GM12892 (cell line): Measurements from ENCODE around the gene CEP112. TPM values are rescaled to one million over a fixed set of nuclear protein-coding genes. Genes with fewer than 3 reads are reported as not detected.

Experiments
- DNase-seq: peaks from one replicate; pipeline ENCODE4 v3.0.0; 2011; ENCODE audit not compliant: insufficient read length
- FAIRE-seq: peaks from 2 replicates; lab custom pipeline; 2011; peaks lifted over from hg19 to GRCh38; lab: Jason Lieb, UNC
- POLR2A ChIP-seq: IDR thresholded peaks from 2 replicates; pipeline ENCODE4 v1.6.1; 2011; ENCODE audit warnings: low read depth, low read length, control low read depth
- POLR2AphosphoS5 ChIP-seq: IDR thresholded peaks from 2 replicates; pipeline ENCODE4 v1.6.1; 2011; ENCODE audit warnings: low read depth, low read length, control low read depth
- TAF1 ChIP-seq: IDR thresholded peaks from 2 replicates; pipeline ENCODE4 v1.6.1; 2011; ENCODE audit warnings: low read depth, mild to moderate bottlenecking, control low read depth, low read length, borderline replicate concordance
- polyA plus RNA-seq: library from polyadenylated mRNA; unstranded; fragments of >200 nt; gene quantifications from one replicate; pipeline ENCODE4 v1.2.1, GENCODE V29; 2012; ENCODE audit warnings: missing spikeins, inconsistent platforms; ENCODE audit not compliant: missing spikeins

The CEP112 gene
- 0.59 TPM for polyA plus RNA-seq

DNA sequence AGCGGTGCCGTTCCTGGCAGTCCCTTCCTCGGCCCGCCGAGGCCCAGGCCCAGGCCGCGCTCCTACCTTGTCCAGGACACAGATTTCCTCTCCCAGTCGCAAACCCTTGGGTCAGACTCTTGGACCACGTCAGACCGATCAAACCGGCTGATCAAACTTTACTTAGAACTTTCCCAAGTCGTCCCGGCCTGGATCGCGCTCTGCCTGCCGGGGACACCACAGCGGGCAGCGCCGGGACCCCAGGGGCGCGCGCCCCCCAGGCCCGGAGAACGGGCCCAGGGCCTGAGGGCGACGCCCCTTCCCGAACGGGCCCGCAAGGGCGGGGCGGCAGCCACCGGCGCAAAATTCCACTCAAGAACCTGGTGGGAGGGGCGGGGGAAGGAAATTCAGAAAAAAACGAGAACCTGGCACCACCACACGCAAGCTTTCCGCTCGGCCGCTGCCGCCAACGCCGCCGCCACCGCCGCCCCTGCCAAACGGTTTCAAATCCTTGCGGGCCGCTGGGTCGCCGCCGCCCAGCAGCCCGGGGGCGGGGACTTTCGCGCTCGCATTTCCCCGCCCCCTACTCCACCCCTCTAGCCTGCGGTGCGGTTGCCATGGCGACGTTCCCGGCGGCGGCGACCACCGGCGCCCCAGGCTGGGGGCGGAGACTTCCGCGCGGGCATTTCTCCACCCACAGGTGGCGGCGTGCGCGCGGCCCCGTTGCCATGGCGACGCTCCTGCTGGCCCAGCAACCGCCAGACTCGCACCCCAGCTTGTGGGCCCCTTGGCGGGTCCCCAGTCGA lies at the start of gene CEP112:
CEP112 (minus strand) TSS at position 541 of the 785 bp plus-strand sequence.
- FAIRE-seq (no peak), DNase-seq (peak; percentile 46)
- no peak for TF ChIP-seq POLR2A
- TF ChIP-seq POLR2AphosphoS5, result no peak
- no peak for TF ChIP-seq TAF1

DNA sequence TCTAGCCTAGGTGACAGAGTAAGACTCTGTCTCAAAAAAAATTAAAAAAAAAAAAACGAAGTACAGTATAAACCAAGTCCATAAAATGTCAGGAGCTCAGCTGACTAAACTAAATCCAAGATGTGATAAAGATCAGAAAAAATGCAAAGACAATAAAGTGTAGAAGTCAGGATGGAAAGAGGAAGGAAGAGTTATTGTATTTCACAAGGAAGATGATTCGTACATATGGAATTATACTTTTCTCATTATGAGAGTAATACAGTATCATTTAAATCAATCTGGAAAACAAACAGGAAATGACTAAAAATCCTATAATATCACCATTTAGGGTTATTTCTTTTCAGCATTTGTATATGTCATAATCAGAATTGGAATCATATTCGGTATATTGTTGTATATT lies 48.7 kb upstream of the CEP112 start:
- FAIRE-seq (no peak), DNase-seq (no peak)
- TF ChIP-seq POLR2A, result no peak
- no peak for TF ChIP-seq POLR2AphosphoS5
- no peak for TF ChIP-seq TAF1

DNA sequence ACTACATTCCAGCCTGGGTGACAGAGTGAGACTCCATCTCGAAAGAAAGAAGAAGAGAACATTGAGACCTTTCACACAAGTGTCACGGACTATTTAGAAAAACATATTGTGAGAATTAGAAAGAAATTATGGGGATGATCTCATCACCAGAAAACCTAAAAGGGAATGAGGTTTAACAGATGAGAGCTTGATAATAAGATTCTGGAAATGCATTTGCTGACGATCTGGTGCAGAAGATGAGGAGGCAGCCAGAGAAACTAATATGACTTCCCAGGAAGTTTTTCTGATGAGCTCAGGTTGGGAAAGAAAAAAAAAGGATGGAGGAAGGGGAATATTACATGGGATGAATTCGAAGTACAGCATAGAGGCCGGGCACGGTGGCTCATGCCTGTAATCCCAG lies 48.1 kb upstream of the CEP112 start:
- DNase-seq (no peak), FAIRE-seq (no peak)
- TF ChIP-seq TAF1 (no peak), POLR2A (no peak), POLR2AphosphoS5 (no peak)

DNA sequence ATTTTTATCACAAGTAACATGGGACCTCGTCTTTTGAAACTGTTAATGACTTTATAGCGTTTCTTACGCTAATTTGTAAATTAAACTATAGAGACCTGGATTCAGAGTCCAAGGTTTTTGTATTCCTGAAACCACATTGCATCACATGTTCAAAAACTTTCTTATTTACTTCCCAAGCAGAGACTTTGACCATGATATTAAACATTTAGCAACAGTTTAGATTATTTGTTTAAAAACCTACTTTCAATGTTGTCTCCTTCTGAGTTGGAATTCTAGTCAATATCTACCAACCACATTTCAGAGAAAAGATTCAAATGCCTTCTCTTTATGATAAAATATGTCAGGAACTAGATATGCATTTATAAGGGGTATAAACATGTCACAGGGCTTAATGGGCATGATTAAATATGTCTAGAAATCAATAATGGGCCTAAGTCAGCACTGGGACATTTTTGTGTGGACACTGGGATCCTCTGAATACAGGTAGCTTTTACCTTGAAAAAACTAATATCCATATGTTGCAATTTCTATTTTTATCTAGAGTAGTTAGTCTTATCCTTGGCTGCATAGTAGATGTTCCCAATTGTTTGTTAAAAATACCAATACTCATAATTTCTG lies 43.6 kb upstream of the CEP112 start:
- DNase-seq (no peak), FAIRE-seq (no peak)
- TF ChIP-seq POLR2A (no peak), POLR2AphosphoS5 (no peak), TAF1 (no peak)

DNA sequence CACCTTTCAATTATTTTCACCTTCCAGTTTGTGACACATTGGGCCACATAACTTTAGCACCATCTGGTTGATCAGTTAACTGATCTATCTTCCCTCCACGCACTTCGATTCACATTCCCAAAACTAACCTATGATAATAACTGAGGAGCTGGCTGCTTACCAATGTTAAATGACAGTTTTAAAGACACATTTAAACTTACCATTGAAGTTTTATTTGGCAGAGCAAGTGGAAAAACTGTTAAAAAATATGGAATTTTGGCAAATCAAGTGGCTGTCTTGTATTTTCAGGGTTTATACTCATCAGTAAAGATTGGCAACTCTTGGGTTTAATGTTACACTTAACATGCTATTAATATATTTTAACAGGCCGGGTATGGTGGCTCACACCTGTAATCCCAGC lies 42.7 kb upstream of the CEP112 start:
- FAIRE-seq (no peak), DNase-seq (no peak)
- TF ChIP-seq TAF1 (no peak), POLR2AphosphoS5 (no peak)

DNA sequence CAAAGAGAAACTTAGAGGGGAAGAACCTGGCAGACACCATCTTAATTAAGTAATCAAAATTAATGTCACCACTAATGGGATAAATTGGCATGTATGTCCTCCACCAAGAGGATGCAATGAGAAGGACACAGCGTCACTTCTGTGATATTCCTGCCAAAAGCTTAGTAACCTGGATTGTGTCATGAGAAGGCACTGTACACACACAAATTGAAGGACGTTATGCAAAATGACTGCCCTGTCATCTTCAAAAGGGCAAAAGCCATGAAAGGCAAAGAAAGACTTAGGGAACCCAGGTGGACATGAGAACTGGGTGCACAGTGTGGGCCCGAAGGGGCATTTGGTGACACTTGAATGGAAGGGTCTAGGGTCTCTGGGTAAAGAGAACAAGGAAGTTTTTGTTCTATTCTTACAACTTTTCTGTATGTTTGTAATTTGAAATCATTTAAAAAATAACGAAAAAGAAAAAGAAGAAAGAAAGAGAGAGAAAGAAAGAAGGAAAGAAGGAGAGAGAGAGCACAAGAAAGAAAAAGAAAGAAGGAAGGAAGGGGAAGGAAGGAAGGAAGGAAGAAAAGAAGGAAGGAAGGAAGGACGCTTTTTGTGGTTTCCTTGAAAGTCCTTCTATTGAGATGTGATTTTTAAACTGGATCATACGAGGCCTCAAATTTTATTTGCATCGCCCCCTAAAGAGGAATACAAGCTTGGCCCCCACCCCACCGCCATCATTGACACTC lies 41.3 kb upstream of the CEP112 start:
- DNase-seq (no peak), FAIRE-seq (no peak)
- TF ChIP-seq POLR2AphosphoS5, result no peak
- TF ChIP-seq POLR2A, result no peak
- no peak for TF ChIP-seq TAF1

DNA sequence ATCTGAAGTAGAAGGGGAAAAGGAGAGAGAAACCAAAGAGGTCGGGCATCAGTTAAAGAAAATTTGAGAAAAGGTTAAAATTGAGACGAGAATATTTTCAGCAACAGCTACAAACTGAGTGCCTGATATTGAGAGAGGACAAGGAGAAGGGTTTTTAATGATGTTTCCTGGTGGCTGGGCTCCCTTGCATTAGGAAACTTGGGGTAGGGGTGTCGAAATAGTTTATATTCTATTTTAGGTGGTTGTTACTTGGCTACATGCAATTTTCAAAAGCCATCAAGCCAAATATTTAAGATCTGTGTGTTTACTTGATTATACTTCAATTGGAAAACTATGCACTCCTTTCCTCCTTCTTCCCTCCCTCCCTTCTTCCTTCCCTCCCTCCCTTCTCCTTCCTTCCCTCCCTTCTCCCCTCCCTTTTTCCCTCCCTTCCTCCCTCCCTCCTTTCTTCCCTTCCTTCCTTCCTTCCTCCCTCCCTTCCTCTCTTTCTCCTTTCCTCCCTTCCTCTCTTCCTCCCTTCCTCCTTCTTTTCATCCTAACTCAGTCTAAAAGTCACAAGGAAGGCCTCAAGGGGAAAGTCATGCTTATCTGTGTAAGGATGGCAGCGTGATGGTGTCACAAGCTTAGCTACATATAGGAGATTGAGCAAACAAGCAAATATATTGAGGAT lies 39.1 kb upstream of the CEP112 start:
- TF ChIP-seq POLR2AphosphoS5 (no peak), TAF1 (no peak), POLR2A (no peak)
- no peak for FAIRE-seq
- DNase-seq, result no peak

DNA sequence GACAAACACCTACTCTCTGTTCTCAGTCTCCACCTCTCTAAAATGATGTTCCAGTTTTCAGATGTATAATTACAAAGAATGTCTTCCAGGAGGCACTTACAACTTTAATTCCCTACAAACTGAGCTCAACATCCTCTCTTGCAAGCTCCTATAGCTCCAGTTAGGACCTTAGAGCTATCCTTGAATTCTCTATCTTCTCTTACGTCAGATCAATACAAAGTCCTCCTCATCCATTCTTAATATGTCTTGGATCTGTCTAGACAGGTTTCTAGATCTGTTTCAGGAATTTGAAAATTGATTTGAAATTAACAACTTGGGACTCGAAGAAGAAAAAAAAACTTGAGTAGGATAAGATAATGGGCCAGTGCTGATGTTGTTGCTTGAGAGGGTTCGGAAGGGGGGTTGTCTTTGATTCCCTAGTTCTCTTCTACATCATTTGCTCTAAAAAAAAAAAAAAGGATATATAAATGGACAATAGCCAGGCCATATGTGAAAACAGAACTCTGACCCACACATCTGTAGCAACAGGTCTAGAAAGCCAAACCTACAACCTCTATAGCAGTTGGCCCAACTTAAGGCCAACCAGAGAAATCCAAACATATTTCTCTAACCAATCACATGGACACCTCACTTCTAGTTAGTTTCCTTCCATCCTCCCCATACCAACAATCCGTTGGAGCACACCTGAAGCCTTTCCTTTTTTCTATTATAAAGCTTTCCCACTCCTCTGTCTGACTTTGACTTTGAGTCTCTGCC lies 38.0 kb upstream of the CEP112 start:
- no peak for FAIRE-seq
- DNase-seq, result no peak
- TF ChIP-seq TAF1, result no peak
- no peak for TF ChIP-seq POLR2A
- TF ChIP-seq POLR2AphosphoS5, result no peak

DNA sequence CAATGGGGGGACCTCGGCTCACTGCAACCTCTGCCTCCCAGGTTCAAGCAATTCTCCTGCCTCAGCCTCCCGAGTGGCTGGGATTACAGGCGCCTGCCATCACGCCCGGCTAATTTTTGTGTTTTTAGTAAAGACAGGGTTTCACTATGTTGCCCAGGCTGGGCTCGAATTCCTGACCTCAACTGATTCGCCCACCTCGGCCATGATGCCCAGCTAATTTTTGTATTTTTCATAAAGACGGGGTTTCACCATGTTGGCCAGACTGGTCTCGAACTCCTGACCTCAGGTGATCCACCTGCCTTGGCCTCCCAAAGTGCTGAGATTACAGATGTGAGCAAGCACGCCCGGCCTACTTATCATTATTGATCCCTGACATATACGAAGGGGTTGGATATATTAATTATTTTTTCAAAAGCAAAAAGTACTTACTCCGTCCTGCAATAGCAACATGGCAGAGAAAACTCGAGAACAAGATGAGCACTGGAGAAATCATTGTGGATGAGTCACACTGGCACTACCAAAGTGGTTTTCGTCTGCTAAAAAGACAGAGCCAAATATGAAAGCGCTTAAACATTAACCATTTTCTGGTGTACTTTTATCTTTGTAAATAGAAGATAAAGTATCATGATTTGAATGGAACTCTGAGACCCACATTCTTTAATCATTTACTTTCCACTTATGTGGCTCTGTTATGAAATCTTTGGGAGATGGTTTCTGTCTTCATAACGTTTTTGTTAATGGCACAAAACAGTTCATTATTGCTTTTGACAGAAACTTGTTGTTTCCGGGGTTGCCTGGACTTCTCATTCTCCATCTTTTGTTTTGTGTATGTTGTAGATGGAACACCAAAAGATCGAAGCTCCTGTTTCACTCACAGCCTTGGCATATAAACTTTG lies 37.2 kb upstream of the CEP112 start, which contains the start of gene APOH:
APOH (minus strand) TSS at position 529 of the 896 bp plus-strand sequence; CDS start at position 493, 36 bp downstream.
- FAIRE-seq, result no peak
- TF ChIP-seq TAF1 (no peak), POLR2AphosphoS5 (no peak), POLR2A (no peak)
- DNase-seq, result no peak
